Superior temporal gyrus (tissue), 1 donor: ENCODE measurements around the gene TUBG2.

Experiments
- DNase-seq: peaks from one replicate; pipeline ENCODE4 v3.0.0-alpha.2; 2016; ENCODE audit errors: extremely low spot score

The TUBG2 gene

GRCh38 chr17:42676424-42677011, 17.4 kb downstream of the TUBG2 start, which contains the start of gene PLEKHH3:
TSS of gene PLEKHH3 (minus strand) at chr17:42676994. CDS start at chr17:42676563, 431 bp downstream.
- DNase-seq, result peak; percentile 55

- peak; percentile 99 for DNase-seq
These were observed 18.2 kb downstream of the TUBG2 start for GRCh38 chr17:42677012-42677857.

GRCh38 chr17:42677921-42678781, 19.1 kb downstream of the TUBG2 start:
- DNase-seq, result peak; percentile 88

GRCh38 chr17:42678951-42679491, 19.9 kb downstream of the TUBG2 start:
- no peak for DNase-seq

- DNase-seq, result peak; percentile 72
These were observed 20.6 kb downstream of the TUBG2 start for GRCh38 chr17:42679492-42680330.

GRCh38 chr17:42680331-42680808, 21.3 kb downstream of the TUBG2 start:
- DNase-seq, result no peak

- no peak for DNase-seq
These were observed 23.1 kb downstream of the TUBG2 start, which contains the start of gene CNTNAP1 for GRCh38 chr17:42681976-42682721. TSS of gene CNTNAP1 (plus strand) at chr17:42682531. CDS start at chr17:42682830, 299 bp downstream.

GRCh38 chr17:42682722-42683403, 23.8 kb downstream of the TUBG2 start:
- DNase-seq, result no peak

- DNase-seq, result no peak
These were observed 24.4 kb downstream of the TUBG2 start for GRCh38 chr17:42683407-42684034.

- no peak for DNase-seq
These were observed 26.0 kb downstream of the TUBG2 start for GRCh38 chr17:42684929-42685556.

GRCh38 chr17:42685831-42686230, 26.7 kb downstream of the TUBG2 start:
- no peak for DNase-seq

- no peak for DNase-seq
These were observed 27.5 kb downstream of the TUBG2 start for GRCh38 chr17:42686520-42687128.

- no peak for DNase-seq
These were observed 28.7 kb downstream of the TUBG2 start for GRCh38 chr17:42687707-42688320.

GRCh38 chr17:42690596-42690995, 31.5 kb downstream of the TUBG2 start:
- DNase-seq, result no peak

- DNase-seq, result no peak
These were observed 32.0 kb downstream of the TUBG2 start for GRCh38 chr17:42691021-42691545.

GRCh38 chr17:42692489-42692888, 33.4 kb downstream of the TUBG2 start:
- DNase-seq, result no peak

GRCh38 chr17:42694524-42694923, 35.4 kb downstream of the TUBG2 start:
- no peak for DNase-seq
